ENCODE measurements around the gene KIRREL1. TPM values are rescaled to one million over a fixed set of nuclear protein-coding genes. Genes with fewer than 3 reads are reported as not detected.
A peak's percentile ranks its signal among the peaks of the same experiment; 100 is the strongest.

The KIRREL1 gene
- total RNA-seq, 1 experiment from 2014 or later, result 42.4 TPM

DNA sequence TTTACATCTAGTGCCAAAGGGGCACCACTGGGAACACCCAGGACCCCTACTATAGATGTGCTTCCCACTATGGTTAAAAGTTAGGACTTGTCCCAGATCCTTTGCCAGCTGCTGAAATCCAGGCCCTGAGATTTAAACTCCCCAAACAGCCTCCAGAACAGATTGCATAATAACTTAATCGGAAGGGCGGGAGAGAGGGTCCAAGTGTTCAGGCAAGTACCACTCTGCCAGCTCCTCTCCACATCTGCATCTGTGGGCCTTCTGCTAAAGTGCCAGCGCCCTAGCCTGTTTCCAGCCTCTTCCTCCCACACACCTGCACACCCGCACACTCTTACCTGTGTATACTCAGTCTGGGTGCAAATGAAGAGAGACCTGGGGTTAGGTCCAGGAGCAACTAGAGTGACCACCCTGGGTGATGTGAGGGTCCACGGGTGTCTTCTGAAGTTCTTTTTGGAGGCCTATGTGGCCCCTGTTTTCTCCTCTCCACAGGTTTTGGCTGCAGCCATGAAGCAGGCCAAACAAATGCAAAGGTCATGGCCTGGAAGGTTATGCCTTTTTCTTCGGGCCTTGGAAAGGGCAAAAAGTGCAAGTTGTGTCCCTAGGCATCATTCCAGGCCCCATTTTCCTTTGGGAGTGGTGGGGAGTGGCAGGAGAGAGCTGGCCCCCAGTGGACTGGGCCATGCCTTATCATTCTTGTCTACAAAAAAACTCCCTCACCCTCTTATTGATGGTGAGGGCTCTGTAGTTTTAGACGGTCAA is 29.3 kb downstream of the KIRREL1 start:
- Mint-ChIP-seq H3K36me3 (no peaks in the 10 kb centered on the region; the same call in 1 of the 2 replicates), H3K4me1 (peaks cover 88% of the 10 kb centered on the region), H3K27me3 (ENCODE audit: low read depth) (no peaks in the 10 kb centered on the region), H3K4me3 (no peak overlapping the region), H3K27ac (0 out of 2 replicates have a peak overlapping the region, but pooled peaks have one; percentile 13), H3K9me3 (no peaks in the 10 kb centered on the region)
- TF ChIP-seq, protein P1, sequence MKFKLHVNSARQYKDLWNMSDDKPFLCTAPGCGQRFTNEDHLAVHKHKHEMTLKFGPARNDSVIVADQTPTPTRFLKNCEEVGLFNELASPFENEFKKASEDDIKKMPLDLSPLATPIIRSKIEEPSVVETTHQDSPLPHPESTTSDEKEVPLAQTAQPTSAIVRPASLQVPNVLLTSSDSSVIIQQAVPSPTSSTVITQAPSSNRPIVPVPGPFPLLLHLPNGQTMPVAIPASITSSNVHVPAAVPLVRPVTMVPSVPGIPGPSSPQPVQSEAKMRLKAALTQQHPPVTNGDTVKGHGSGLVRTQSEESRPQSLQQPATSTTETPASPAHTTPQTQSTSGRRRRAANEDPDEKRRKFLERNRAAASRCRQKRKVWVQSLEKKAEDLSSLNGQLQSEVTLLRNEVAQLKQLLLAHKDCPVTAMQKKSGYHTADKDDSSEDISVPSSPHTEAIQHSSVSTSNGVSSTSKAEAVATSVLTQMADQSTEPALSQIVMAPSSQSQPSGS (CRISPR knock-in tag; IDR thresholded peaks at IDR 0.05; ENCODE audit: borderline replicate concordance, low read depth), result no peak
- TF ChIP-seq PRDM15 (CRISPR knock-in tag; IDR thresholded peaks at IDR 0.05), result peak; percentile 49; the same call in 1 of the 2 replicates
- no peak for TF ChIP-seq ZMAT4 (CRISPR knock-in tag; IDR thresholded peaks at IDR 0.05)
- ATAC-seq, result no peak
- DNase-seq (ENCODE audit: low spot score), result no peak
- ChIA-PET CTCF (interaction anchor here (1.0 to 1.7 kb wide), 4 partner anchors 13 to 99 kb away, joined by 3 to 5 read pairs (median 4); no protein-coding TSS in a partner anchor), POLR2A (interaction anchor here (0.5 kb wide), 1 partner anchor 9 kb away, joined by 3 read pairs; no protein-coding TSS in a partner anchor)

GRCh38 chr1:158024737-158025136 is 31.3 kb downstream of the KIRREL1 start:
- Mint-ChIP-seq H3K27ac (peak overlapping the region; percentile 24; the same call in 1 of the 2 replicates), H3K4me3 (no peak overlapping the region), H3K9me3 (no peaks in the 10 kb centered on the region), H3K36me3 (no peaks in the 10 kb centered on the region; the same call in 1 of the 2 replicates), H3K27me3 (ENCODE audit: low read depth) (no peaks in the 10 kb centered on the region), H3K4me1 (peaks cover 71% of the 10 kb centered on the region)
- ATAC-seq, result no peak
- CTCF ChIA-PET, result interaction anchor here (1.5 to 2.5 kb wide), 4 partner anchors 12 to 29 kb away, joined by 3 to 9 read pairs (median 6); no protein-coding TSS in a partner anchor
- no peak for DNase-seq (ENCODE audit: low spot score)
- TF ChIP-seq AFF4 (CRISPR knock-in tag; IDR thresholded peaks at IDR 0.05; ENCODE audit: borderline replicate concordance) (no peak), ESRRA (CRISPR knock-in tag; IDR thresholded peaks at IDR 0.05; ENCODE audit: borderline replicate concordance) (no peak), ZNF425 (CRISPR knock-in tag; conservative IDR thresholded peaks at IDR 0.05) (no peak), IRF1 (CRISPR knock-in tag; IDR thresholded peaks at IDR 0.05) (no peak)
- POLR2A ChIA-PET, result no interaction called here

All from WTC11 (cell line).